HepG2 (cell line): ENCODE data around the gene PRTN3. TPM values are rescaled to one million over a fixed set of nuclear protein-coding genes. Genes with fewer than 3 reads are reported as not detected.

Experiments
- ATAC-seq: fragments of 200-7000 bp; cut with Tn5 transposase; 3 replicates; pipeline ENCODE4 v1.9.1; 2020; ENCODE audit warnings: mild to moderate bottlenecking, moderate library complexity
- BruUV-seq: library from RNA; stranded (reverse); fragments of 400-500 nt; replicated peaks from 2 replicates; lab custom pipeline; 2021; lab: Mats Ljungman, UMichigan
- CTCF ChIA-PET: fragments of 300-600 bp; formaldehyde crosslinking; extraction: SDS; loops from one replicate; lab custom pipeline; 2021; ENCODE audit warnings: low total read pairs, inconsistent platforms, low intra/inter-chr PET ratio; lab: Yijun Ruan, JAX
- POLR2A ChIA-PET: fragments of 350-600 bp; sonication (Branson Sonifier 250); formaldehyde crosslinking; loops from one replicate; lab custom pipeline; 2020; ENCODE audit warnings: antibody characterized with exemption, inconsistent platforms; lab: Yijun Ruan, JAX
- DNase-seq: peaks from one replicate; pipeline ENCODE4 v3.0.0-alpha.2; 2015; ENCODE audit warnings: low spot score
- FAIRE-seq: peaks from 3 replicates; lab custom pipeline; 2011; peaks lifted over from hg19 to GRCh38; lab: Jason Lieb, UNC
- H2AFZ ChIP-seq: one replicate; pipeline ENCODE4 v1.6.1; 2011; ENCODE audit warnings: low read length, inconsistent platforms
- H3K27ac ChIP-seq: fragments of 300-600 bp; 3 replicates; pipeline ENCODE4 v1.8.0; 2011; ENCODE audit warnings: mixed run types, mild to moderate bottlenecking, mixed read lengths, low read length, inconsistent platforms; ENCODE audit not compliant: insufficient read depth; ENCODE audit errors: extremely low read length
- H3K27me3 ChIP-seq, 2 experiments: fragments of 200-600 bp in 1 of 2; 2 replicates in 1 of 2; 3 replicates in 1 of 2; pipeline versions ENCODE4 v1.6.0 to v1.8.0; 2011; ENCODE audit warnings: low read length in 2 of 2, mild to moderate bottlenecking in 2 of 2, moderate library complexity in 2 of 2, inconsistent platforms in 1 of 2; ENCODE audit not compliant: insufficient read depth in 2 of 2, control insufficient read depth in 1 of 2
- H3K36me3 ChIP-seq, 2 experiments: fragments of 200-600 bp in 1 of 2; replicated peaks in 1 of 2; 2 replicates in 1 of 2; 3 replicates in 1 of 2; pipeline versions ENCODE4 v1.5.1 to v1.8.0; 2011; ENCODE audit warnings: low read length in 2 of 2, inconsistent platforms in 1 of 2; ENCODE audit not compliant: insufficient read depth in 2 of 2, control insufficient read depth in 1 of 2
- H3K4me1 ChIP-seq: 2 replicates; pipeline ENCODE4 v1.5.1; 2012; ENCODE audit warnings: low read length, inconsistent platforms; ENCODE audit not compliant: insufficient read depth
- H3K4me2 ChIP-seq: 2 replicates; pipeline ENCODE4 v1.6.0; 2011; ENCODE audit warnings: low read depth, low read length, inconsistent platforms
- H3K4me3 ChIP-seq, 3 experiments: fragments of 200-600 bp in 1 of 3; sonication (generic), shearing (Covaris generic) in 1 of 3; replicated peaks in 1 of 3; 2 replicates each; pipeline ENCODE4 v1.5.1; 2011 to 2016; ENCODE audit warnings: low read length in 3 of 3, inconsistent platforms in 2 of 3, low read depth in 2 of 3, mild to moderate bottlenecking in 2 of 3, control low read depth in 1 of 3, mixed read lengths in 1 of 3; ENCODE audit not compliant: insufficient read depth in 1 of 3
- H3K79me2 ChIP-seq: one replicate; pipeline ENCODE4 v1.6.1; 2011; ENCODE audit warnings: low read length, inconsistent platforms; ENCODE audit not compliant: insufficient read depth
- H3K9ac ChIP-seq: 2 replicates; pipeline ENCODE4 v1.6.0; 2011; ENCODE audit warnings: mild to moderate bottlenecking, low read depth, low read length, inconsistent platforms; ENCODE audit not compliant: insufficient read depth
- H3K9me3 ChIP-seq: 2 replicates; pipeline ENCODE4 v1.5.1; 2012; ENCODE audit warnings: mild to moderate bottlenecking, low read length
- H4K20me1 ChIP-seq: 2 replicates; pipeline ENCODE4 v1.6.0; 2011; ENCODE audit warnings: inconsistent platforms, mild to moderate bottlenecking, low read length, moderate library complexity; ENCODE audit not compliant: insufficient read depth
- AGO1 ChIP-seq: fragments of 200-400 bp; formaldehyde crosslinking; IDR thresholded peaks from 2 replicates; pipeline ENCODE4 v1.6.1; 2017; ENCODE audit warnings: mild to moderate bottlenecking, low read depth, low read length, moderate library complexity; ENCODE audit not compliant: poor library complexity, severe bottlenecking
- AGO2 ChIP-seq: fragments of 200-400 bp; formaldehyde crosslinking; optimal IDR thresholded peaks from 2 replicates; pipeline ENCODE3; 2017; ENCODE audit warnings: mild to moderate bottlenecking, low read depth, low read length, moderate library complexity
- GRHL1 ChIP-seq: sonication (generic); formaldehyde crosslinking; conservative IDR thresholded peaks from 2 replicates; pipeline ENCODE4 v1.8.0; 2022; ENCODE audit warnings: missing genetic modification reagents
- HNRNPLL ChIP-seq: fragments of 200-400 bp; formaldehyde crosslinking; IDR thresholded peaks from 2 replicates; pipeline ENCODE4 v1.6.1; 2017; ENCODE audit warnings: mild to moderate bottlenecking, low read depth, low read length; ENCODE audit not compliant: poor library complexity, severe bottlenecking
- PAX8 ChIP-seq: sonication (generic); formaldehyde crosslinking; IDR thresholded peaks from 2 replicates; pipeline ENCODE4 v1.8.0; 2022; ENCODE audit warnings: mild to moderate bottlenecking, missing genetic modification reagents, borderline replicate concordance
- SAFB2 ChIP-seq: sonication (generic); formaldehyde crosslinking; IDR thresholded peaks from 2 replicates; pipeline ENCODE4 v1.5.1; 2020; ENCODE audit warnings: missing genetic modification reagents, low read depth, mild to moderate bottlenecking, borderline replicate concordance
- SRSF1 ChIP-seq: fragments of 200-400 bp; formaldehyde crosslinking; optimal IDR thresholded peaks from 2 replicates; pipeline ENCODE3; 2017; ENCODE audit warnings: mild to moderate bottlenecking, low read depth, low read length, moderate library complexity
- ZC3H13 ChIP-seq: sonication (generic); formaldehyde crosslinking; IDR thresholded peaks from 2 replicates; pipeline ENCODE4 v1.8.1; 2023; ENCODE audit warnings: mild to moderate bottlenecking, missing genetic modification reagents, moderate library complexity
- ZNF569 ChIP-seq: sonication (generic); formaldehyde crosslinking; IDR thresholded peaks from 2 replicates; pipeline ENCODE4 v1.5.0; 2020; ENCODE audit warnings: mild to moderate bottlenecking, missing genetic modification reagents, moderate library complexity, borderline replicate concordance
- ZNF746 ChIP-seq: sonication (generic); formaldehyde crosslinking; IDR thresholded peaks from 2 replicates; pipeline ENCODE4 v1.8.0; 2022; ENCODE audit warnings: mild to moderate bottlenecking, missing genetic modification reagents
- ZNF777 ChIP-seq: sonication (generic); formaldehyde crosslinking; IDR thresholded peaks from 2 replicates; pipeline ENCODE4 v1.4.0; 2020; ENCODE audit warnings: missing genetic modification reagents
- WGBS: methylation state at CpG from one replicate; pipeline ENCODE4 v1.1.6; 2017; ENCODE audit warnings: low lambda C conversion rate; 5-methylcytosine and 5-hydroxymethylcytosine counted together
- in situ Hi-C: cut with HindIII; loops from 2 replicates; pipeline ENCODE4 v1.10.0; 2017; ENCODE audit warnings: low pct_unique_long_range_greater_than_20kb; ENCODE audit not compliant: extremely low pct_ligation_motif_present
- intact Hi-C: fragments of 100-400 bp; cut with micrococcal nuclease; formaldehyde crosslinking; loops from one replicate; pipeline ENCODE4 v1.10.0; 2022; ENCODE audit not compliant: unreplicated experiment
- polyA plus RNA-seq, 8 experiments: library from polyadenylated mRNA; depleted of rRNA in 3 of 8; stranded (reverse) in 7 of 8; unstranded in 1 of 8; fragments of >200 nt; fragmentation: Illumina TruSeq in 4 of 8; extraction: Trizol in 4 of 8; gene quantifications; 2 replicates each; pipeline versions ENCODE4 v1.2.1 to v1.2.3, GENCODE V29; 2011 to 2016; ENCODE audit warnings: low read depth in 4 of 8, missing spikeins in 1 of 8, mixed read lengths in 1 of 8; ENCODE audit not compliant: insufficient read depth in 1 of 8
- total RNA-seq, 5 experiments: library from RNA; depleted of rRNA; stranded (reverse); fragments of >200 nt; fragmentation: Illumina TruSeq; extraction: Trizol; gene quantifications; 2 replicates each; pipeline ENCODE4 v1.2.3, GENCODE V29; 2016; ENCODE audit warnings: low read depth in 1 of 5
- TF ChIP-seq, protein P1 (sequence below): sonication (generic); formaldehyde crosslinking; IDR thresholded peaks from 2 replicates; pipeline ENCODE4 v1.8.0; 2022; ENCODE audit warnings: mild to moderate bottlenecking, missing genetic modification reagents, moderate library complexity

PRTN3 gene
- total and polyA plus RNA-seq, 2 of the 13 experiments (the other 11 are each of a cell fraction or from before 2014, with no cell fraction given), result not detected

DNA sequence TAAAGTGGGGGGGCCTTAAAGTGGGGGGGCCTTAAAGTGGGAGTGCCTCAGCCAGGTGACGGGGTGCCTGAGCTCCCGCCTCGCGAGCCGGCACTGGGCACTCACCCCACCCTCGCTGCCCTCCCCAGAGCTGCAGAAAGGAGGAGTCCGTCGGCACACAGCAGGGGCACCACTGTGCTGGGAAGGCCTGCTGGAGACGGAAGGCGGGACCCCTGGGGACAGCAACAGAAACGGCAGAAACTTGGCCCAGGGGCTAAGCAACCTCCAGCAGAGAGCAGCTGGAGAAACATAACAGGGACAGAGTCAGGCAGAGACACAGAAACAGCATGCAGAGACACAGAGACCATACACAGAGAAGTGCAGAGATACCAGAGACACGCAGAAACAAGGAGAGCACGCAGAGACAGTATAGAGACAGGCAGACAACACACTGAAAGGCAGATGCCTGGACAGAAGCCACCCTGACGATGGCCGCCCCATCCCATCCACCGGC lies 26.5 kb downstream of the PRTN3 start (continued):
- TF ChIP-seq SAFB2, result no peak
- TF ChIP-seq, protein P1, sequence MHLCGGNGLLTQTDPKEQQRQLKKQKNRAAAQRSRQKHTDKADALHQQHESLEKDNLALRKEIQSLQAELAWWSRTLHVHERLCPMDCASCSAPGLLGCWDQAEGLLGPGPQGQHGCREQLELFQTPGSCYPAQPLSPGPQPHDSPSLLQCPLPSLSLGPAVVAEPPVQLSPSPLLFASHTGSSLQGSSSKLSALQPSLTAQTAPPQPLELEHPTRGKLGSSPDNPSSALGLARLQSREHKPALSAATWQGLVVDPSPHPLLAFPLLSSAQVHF (CRISPR knock-in tag), result no peak

DNA sequence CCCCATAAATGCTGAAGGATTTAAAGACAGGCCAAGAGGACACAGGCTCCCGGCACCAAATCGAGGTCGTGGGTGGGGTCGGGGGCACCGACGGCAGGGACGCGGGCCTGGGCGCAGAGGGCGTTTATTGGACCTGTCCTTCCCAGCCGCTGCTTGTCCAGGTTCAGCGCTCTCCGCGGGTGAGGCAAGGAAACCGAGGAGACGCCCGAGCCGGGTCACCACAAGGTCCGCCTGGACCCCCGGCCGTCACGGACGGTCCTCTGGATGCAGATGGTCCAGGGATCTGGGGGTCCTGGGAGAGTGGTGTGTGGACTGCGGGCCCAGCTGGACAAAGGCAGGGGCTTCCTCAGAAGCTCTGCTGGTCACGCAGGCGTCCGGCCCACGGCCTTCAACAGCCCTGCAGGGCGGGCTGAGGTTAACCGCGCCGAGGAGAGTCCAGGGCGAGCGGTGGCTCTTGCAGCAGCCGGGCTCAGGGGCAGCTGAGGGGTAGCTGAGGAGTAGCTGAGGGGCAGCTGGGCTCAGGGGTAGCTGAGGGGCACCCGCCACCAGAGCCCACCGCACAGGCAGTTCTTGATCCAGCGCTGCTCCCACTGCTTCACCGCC lies 27.2 kb downstream of the PRTN3 start:
- no peak overlapping the region for H2AFZ ChIP-seq
- no peaks in the 10 kb centered on the region for H3K27me3 ChIP-seq
- no peak for FAIRE-seq
- H3K4me2 ChIP-seq, result no peak overlapping the region
- CTCF ChIA-PET, result no interaction called here
- no peaks in the 10 kb centered on the region for H3K9me3 ChIP-seq
- H3K36me3 ChIP-seq, result peaks cover 3 to 12% of the 10 kb centered on the region in 2 experiments; a peak in 2 of 5 replicates
- H3K27ac ChIP-seq, result no peak overlapping the region
- in situ Hi-C loops, result loop anchor here (10.0 kb wide), 1 partner anchor 117 kb away; the partner anchor contains the start of gene WDR18
- H3K4me3 ChIP-seq, result no peak overlapping the region
- H3K4me1 ChIP-seq, result no peaks in the 10 kb centered on the region
- no TSS peak for BruUV-seq
- POLR2A ChIA-PET, result no interaction called here
- H4K20me1 ChIP-seq, result no peaks in the 10 kb centered on the region
- peak; percentile 10 for TF ChIP-seq SRSF1
- peak; percentile 23 for TF ChIP-seq AGO2
- no peak for TF ChIP-seq GRHL1 (CRISPR knock-in tag)
- no peak for TF ChIP-seq ZC3H13 (CRISPR knock-in tag)
- TF ChIP-seq ZNF569 (CRISPR knock-in tag), result no peak
- peak; percentile 14 for TF ChIP-seq HNRNPLL
- TF ChIP-seq ZNF777 (CRISPR knock-in tag), result no peak
- TF ChIP-seq AGO1, result peak; percentile 80
- no peak for TF ChIP-seq PAX8
- TF ChIP-seq ZNF746 (CRISPR knock-in tag), result no peak
- TF ChIP-seq, all 625 proteins: peak for 4
- no peak for DNase-seq
- intact Hi-C loops, result no loop called here
- no peak for ATAC-seq
- 97% methylated on average over 20 of the region's 39 CpGs for WGBS
- H3K79me2 ChIP-seq, result no peaks in the 10 kb centered on the region
- no peak overlapping the region for H3K9ac ChIP-seq
